Activated gamma-delta T cell (primary cell): Measurements from ENCODE around the gene BSND.
"Not testable (repeated sequence)": the region's sequence is repeated elsewhere in the genome, so short reads cannot be mapped to it uniquely, and the experiment has no call there.

Experiments used
- DNase-seq: peaks from one replicate; lab custom pipeline; 2025; lab: John Stamatoyannopoulos, UW

Gene BSND

DNA sequence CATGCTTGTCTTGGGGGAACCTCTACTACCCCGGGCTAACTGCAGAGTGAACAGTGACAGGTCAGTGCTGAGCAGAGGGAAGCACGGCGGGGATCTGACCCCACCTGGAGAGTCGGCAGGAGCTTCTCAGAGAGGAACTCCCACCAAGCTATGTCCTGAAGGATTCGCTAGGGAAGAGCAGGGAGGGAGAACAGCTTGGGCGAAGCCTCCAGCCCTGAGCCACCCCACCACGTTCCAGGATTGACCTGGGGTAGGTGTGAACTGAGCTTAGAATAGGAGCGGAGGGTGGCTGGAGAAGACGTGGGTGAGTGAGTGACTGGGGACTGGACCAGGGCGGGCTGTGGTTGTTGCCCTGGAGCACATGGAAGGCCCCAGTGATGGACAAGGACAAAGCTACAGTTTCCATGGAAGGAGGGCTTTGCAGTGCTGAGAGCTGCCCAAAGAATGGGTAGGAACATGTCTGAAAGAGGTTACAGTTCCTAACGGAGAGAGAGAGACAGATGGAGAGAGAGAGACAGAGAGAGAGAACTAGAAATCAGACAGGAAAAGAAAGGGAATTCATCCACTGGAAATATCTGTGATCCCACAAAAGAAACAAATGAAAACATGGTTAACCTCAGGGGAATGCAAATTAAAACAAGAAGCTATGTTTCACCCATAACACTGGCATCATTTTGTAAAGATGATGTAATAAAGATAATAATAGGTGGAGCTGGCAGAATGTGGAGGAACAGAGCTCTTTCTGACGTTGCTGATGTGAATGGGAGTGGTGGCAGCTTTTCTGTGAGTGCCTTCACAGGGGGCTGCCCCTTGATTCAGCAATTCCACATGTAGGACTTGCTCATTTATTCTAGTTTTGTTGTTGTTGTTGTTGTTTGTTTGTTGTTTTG is 17.2 kb downstream of the BSND start:
- no peak for DNase-seq

DNA sequence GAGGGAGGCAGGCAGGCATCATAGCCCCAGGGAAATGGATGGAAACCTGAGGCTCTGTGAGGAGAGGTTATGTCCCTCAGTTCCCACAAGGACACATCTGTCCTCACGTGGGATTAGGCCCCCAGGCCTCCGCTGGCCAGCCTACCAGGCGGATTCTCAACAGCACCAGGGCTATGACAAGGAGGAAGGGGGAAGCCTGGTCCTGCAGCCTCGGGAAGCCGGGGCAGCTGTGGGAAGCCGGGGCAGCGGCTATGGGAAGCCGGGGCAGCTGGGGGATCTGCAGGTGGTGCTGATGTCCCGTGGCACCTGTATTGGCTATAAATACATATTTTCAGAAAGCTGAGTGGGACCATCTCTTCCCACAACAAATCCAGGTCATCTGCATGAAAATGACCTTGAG is 19.7 kb downstream of the BSND start:
- no peak for DNase-seq

DNA sequence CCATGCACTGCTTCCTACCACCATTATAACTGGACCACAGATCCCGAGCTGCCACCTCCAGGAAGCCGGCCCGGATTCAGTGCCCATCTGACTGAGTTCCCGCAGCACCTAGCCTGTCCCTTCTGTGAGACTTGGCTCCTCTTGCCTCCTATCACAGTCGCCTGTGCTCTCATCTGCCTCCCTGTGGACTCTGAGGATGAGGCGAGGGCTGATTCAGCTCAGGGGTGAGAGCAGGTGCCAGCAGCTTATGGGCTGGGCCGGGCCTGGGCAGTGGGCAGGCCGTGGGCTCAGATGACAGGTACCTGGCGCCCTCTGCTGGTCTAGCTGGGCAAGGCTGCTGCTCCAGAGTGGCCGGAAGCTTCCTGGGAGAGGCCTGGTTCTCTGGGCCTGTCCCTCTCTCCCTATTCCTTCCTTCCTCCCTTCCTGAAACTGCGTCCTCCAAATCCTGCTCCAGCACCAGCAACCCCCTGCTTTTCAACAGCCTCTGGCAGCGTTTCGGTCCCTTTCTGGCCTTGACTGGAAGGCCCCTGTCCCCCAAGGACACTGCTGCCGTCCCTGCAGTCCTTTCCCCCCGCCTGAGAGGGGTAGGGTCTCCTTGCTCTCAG is 23.3 kb downstream of the BSND start:
- no peak for DNase-seq

DNA sequence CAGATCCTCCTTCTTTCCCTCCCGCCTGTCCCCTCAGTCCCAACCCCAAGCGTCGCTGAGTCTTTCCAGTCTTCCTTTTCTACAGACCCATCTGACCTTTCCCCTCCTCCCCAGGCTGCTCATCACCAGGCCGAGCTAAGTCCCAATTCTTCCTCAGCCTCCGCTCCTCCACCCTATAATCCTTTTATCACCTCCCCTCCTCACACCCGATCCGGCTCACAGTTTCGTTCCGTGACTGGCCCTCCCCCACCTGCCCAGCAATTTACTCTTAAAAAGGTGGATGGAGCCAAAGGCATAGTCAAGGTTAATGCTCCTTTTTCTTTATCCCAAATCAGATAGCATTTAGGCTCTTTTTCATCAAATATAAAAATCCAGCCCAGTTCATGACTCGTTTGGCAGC is 25.4 kb downstream of the BSND start:
- DNase-seq, result not testable (repeated sequence)

DNA sequence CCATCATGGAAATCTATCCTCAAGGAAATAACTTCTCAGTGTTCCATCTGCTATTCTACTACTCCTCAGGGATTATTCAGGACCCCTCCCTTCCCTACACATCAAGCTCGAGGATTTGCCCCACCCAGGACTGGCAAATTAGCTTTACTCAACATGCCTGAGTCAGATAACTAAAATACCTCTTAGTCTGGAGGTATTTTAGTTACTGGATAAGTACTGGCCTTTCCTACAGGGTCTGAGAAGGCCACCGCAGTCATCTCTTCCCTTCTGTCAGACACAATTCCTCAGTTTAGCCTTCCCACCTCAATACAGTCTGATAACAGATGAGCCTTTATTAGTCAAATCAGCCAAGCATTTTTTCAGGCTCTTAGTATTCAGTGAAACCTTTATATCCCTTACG is 27.9 kb downstream of the BSND start:
- not testable (repeated sequence) for DNase-seq

DNA sequence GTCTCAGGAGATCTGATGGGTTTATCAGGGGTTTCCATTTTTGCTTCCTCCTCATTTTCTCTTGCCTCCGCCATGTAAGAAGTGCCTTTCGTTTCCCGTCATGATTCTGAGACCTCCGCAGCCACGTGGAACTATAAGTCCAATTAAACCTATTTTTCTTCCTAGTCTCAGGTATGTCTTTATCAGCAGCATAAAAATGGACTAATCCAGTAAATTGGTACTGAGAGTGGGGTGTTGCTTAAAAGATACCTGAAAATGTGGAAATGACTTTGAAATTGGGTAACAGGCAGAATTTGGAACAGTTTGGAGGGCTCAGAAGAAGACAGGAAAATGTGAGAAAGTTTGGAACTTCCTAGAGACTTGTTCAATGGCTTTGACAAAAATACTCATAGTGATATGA is 32.4 kb downstream of the BSND start:
- DNase-seq, result not testable (repeated sequence)

DNA sequence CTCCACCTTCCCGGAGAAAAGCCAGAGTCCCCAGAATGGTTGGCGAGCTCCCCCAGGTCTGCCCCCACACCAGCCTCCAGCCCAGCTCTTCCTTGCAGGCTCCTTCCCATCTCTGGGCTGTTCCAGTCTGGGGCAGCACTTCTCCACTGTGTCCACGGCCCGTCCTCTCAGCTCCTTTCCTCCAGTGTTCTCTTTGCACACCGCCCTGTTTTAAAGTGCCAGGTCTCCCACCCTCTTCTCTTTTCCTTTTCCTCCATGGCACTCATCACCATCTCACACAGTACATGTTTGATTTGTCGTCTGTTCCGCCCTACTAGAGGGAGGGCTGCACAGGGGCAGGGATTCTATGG is 34.5 kb downstream of the BSND start:
- DNase-seq, result no peak

DNA sequence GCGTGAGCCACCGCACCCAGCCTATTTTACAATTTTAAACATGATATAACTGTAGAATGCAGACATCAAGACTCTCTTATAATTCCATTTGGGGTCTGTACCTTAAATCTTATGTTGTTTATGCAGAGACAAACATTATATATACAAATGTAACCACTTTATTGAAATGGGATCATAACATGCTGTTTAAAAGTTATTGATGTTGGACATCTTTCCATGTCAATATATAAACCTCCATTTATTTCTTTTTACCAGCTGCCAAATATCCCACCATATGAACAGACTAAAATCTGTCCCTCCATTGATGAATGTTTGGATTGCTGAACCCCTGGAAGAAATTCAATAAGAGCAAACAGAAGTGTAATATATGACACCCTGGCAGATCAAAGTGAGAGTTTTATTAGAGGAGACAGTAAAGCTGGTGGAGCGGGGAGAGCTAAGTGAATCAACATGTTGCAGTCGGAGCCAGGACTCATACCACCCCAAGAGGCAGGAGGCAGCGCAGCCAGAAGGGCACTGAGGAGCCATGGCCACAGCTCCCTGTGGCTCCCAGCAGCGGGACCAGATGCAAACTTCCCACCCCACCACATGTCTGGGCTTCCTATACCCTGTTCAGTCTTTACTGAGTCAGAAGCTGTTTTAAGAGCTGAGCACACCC is 35.9 kb downstream of the BSND start:
- DNase-seq, result no peak

DNA sequence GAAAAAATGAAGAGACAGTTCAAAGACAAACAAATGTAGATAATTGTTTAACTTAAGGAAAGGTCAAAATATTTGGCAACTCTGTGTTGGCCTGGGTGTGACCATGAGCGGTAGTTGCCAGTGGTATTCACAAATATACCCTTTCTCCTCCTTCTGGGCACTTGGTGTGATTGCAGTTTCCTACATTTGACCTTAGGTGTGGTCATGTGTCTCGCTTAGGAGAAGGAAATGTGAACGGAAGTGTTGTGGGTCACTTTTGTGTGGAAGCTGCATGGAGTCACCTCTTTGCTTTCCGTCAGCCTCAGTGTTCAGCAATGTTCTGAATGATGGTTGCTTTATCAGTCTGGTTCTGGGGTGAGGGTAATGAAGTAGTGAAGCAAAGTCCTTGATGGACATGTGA is 37.2 kb downstream of the BSND start:
- DNase-seq, result no peak

DNA sequence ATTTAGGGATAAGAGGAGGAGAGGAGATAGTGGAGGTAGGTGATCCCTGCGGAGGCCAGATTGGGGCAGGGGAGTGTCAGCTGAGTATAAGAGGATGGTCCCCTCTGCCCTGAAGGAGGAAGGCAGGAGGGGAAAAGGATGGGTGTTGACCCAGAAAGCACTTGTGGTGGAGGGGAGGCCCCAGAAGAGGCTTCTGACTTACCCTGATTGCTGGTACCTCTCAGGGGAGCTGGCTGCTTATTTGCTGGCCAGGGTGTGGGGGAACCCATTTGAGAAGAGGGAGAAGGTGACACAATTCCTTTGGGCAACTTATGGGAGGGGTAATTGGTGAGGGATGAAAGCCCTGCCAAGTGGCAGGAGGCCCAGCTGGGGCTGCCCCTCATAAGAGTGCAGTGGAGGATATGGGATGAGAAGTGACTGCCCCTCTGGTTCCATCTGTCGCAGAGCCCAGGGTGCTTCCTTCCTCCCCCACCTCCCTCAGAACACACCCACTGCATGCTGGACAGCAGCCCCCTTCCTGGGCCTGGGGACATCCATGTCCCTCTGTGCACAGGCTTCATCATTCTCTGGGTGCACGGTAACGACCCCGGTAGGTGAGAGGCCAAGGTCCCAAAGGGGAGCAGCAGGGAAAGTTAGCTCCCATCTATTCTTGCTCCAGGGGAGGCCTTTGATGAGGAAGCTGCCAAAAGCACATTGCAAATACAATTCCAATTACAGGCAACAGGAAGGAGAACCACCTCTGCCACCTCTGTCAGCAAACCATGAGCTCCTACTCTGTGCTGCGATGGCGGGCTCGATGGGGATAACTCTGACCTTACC is 39.2 kb downstream of the BSND start:
- DNase-seq, result no peak

DNA sequence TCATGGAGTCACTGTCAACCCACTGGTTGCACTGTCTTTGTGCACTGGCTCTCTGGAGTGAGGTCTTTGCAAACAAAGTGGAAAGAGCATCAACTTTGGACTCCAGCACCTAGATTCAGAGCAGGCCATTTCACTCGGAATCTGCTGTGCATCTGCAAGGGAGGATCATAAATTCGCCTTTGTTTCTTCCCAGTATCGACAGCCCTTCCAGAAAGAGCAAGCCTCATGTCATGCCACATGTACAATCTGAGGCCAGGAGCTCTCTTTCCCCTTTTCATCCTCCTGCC is 39.8 kb downstream of the BSND start:
- DNase-seq, result no peak

DNA sequence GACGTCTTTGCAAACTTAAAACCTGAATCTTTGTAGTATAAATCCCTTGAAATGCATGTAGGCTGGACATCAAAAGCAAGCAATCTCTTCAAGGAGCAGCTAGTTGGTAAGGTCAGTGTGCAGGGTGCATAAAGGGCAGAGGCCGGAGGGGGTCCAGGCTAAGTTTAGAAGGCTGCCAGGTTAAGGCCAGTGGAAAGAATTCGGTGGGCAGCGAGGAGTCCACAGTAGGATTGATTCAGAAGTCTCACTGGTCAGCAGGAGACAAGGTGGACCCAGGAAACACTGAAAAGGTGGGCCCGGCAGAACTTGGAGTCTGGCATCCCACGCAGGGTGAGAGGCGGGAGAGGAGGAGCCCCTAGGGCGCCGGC is 40.2 kb downstream of the BSND start:
- DNase-seq, result no peak

DNA sequence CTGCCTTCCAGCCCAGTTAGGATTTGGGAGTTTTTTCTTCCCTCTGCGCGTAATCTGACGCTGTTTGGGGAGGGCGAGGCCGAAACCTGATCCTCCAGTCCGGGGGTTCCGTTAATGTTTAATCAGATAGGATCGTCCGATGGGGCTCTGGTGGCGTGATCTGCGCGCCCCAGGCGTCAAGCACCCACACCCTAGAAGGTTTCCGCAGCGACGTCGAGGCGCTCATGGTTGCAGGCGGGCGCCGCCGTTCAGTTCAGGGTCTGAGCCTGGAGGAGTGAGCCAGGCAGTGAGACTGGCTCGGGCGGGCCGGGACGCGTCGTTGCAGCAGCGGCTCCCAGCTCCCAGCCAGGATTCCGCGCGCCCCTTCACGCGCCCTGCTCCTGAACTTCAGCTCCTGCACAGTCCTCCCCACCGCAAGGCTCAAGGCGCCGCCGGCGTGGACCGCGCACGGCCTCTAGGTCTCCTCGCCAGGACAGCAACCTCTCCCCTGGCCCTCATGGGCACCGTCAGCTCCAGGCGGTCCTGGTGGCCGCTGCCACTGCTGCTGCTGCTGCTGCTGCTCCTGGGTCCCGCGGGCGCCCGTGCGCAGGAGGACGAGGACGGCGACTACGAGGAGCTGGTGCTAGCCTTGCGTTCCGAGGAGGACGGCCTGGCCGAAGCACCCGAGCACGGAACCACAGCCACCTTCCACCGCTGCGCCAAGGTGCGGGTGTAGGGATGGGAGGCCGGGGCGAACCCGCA is 40.8 kb downstream of the BSND start, which contains the start of gene PCSK9:
PCSK9 (plus strand) TSS at position 207 of the 741 bp plus-strand sequence; CDS start at position 497, 290 bp downstream.
- DNase-seq, result no peak

DNA sequence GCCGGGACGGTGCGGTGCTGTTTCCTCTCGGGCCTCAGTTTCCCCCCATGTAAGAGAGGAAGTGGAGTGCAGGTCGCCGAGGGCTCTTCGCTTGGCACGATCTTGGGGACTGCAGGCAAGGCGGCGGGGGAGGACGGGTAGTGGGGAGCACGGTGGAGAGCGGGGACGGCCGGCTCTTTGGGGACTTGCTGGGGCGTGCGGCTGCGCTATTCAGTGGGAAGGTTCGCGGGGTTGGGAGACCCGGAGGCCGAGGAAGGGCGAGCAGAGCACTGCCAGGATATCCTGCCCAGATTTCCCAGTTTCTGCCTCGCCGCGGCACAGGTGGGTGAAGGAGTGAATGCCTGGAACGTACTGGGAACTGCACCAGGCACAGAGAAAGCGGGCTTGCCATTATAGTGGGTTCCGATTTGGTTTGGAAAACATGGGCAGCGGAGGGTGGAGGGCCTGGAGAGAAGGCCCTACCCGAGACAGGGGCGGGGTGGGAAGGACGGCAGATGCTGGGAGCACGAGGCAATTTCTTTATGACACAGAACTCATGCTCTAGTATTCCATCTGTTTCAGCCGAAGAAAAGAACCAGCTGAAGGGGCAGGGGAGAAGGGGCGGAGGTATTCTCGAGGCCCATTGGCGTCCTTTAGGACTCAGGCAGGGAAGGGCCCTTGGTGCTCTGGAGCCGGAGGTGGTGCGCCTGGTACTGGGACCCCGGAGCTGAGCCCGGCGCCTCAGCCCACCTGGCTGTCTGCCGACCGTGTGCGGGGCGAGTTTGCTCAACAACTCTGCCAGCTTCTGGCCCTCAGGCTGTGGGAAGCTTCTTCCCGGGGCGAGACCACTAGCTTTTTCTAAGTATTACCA is 41.6 kb downstream of the BSND start:
- no peak for DNase-seq

DNA sequence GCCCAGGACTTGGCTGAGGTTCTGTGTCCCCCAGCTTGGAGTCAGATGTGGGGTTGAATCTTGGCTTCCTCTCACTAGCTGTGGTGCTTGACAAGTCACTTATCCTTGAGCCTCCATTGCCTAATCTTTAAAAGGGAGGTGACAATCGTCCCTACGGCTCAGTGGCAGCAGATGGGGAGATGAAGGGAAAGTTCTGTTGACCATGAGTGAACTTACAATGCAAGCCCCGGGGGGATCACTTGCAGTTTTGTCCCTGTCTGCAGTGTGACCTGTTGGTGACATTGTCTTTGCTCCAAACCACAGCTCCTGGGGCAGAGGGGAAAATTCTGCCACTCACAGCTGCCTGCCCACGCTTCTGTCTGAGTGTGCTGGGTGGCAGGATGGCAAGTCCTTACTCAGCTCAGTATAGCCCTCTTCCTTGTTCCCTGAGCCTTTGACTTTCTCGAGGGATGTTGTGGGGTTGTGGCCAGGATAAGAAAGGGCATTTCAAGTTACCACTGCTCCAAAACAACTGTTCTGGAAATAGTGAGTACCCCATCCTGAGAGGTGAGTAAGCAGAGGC is 42.3 kb downstream of the BSND start:
- no peak for DNase-seq

DNA sequence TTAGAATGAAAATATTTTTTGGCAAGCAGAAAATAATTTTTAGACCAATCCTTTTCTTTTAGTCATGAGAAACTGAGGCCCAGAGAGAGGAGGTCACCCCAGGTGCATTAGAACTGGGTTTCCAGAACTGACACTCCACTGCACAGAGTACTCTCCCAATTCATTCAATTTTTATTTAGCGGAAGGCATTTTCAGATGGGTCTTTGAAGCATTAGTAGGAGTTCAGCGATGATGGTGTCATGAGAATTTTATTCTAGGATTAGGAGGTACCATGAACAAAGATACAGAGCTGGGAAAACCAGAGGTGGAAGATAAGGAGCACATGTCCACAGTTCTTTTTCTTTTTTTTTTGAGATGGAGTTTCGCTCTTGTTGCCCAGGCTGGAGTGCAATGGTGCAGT is 42.9 kb downstream of the BSND start:
- DNase-seq, result no peak

DNA sequence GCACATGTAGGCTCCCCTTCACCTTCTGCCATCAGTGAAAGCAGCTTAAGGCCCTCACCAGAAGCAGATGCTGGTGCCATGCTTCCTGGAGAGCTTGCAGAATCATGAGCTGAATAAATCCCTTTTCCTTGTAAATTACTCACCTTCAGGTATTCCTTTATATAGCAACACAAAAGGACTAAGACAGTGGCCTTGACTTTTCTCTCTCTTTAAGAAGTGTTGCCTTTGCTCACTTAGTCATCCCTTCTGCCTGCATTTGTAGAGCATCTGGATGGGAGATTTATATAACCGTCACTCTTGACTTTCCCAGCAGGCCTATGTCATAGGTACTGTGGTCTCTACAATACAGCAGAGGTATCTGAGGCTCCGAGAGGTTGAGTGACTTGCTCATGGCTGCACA is 44.3 kb downstream of the BSND start:
- DNase-seq, result no peak

DNA sequence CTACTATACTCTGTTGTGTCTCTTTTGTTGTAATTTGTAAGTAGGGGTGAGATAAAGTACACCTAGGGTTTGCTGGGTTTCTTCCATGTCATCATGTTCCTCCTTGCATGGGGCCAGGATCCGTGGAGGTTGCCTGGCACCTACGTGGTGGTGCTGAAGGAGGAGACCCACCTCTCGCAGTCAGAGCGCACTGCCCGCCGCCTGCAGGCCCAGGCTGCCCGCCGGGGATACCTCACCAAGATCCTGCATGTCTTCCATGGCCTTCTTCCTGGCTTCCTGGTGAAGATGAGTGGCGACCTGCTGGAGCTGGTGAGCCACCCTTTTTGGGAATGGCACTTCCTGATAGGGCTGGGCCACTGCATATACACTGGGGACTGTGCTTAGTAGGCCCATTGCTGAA is 45.0 kb downstream of the BSND start:
- DNase-seq, result no peak

DNA sequence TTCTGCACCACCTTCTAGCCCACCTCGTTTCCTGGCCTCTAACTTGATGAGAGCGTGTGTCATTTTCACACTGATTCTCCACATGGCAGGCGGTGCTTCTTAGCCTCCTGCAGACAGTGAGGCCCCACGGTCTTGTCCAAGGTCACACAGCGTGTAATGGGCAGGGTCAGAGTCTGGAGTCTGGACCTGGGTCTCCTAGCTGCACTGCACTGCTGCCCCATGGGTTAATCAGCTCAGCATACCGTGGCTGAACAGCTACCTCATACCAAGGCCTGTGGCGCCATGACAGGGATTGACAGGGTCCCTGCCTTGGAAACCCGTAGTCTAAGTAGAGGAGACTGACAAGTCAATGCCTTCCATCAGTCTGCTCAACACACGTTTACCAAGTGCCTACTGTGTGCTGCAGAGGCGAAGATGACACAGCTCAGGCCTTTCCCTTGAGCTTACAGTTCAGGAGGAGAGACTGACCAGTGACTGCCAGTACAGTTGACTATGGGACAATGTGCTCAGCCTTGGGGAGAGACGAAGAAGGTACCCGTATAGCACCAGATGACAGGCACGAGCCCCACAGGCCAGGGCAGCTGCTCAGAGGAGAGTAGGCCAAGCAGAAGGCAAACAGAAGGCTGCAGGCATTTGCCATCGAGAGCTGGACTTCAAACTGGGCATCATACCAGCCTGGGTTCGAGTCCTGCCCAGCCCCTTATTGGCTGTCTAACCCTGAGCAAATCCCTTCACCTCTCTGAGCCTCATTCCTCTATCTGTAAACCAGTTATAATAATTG is 46.1 kb downstream of the BSND start:
- DNase-seq, result no peak

DNA sequence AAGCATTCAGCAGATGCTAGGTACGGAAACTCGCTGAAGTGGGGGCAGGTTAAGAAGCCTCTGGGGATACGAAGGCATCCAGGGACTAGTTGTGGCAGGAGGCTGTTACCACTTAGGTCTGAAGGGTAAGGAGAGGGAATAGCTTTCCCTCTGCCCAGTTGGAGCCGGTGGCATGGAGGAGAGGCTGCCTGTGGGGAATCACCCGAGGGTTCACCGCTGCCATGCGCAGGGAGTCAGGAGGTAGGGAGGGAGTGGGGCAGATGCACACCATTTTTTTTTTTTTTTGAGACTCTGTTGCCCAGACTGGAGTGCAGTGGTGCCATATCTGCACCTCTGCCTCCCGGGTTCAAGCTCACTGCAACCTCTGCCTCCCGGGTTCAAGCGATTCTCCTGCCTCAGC is 46.7 kb downstream of the BSND start:
- DNase-seq, result no peak
